Thyroid gland (tissue), 4 donors: ENCODE measurements around the gene MACROH2A1.

Experiments used
- CTCF ChIP-seq, 6 experiments: fragments of 200-600 bp in 3 of 6; fragments of 450-650 bp in 3 of 6; sonication (generic) in 3 of 6; IDR thresholded peaks; one replicate each; pipeline ENCODE4 v1.5.1; 2016 to 2019; ENCODE audit warnings: antibody characterized with exemption in 6 of 6, mild to moderate bottlenecking in 2 of 6, inconsistent platforms in 1 of 6, moderate library complexity in 1 of 6
- POLR2A ChIP-seq, 2 donors: fragments of 450-650 bp; IDR thresholded peaks; one replicate each; pipeline ENCODE4 v1.6.1; 2017; ENCODE audit warnings: antibody characterized with exemption in 2 of 2, mild to moderate bottlenecking in 2 of 2, moderate library complexity in 1 of 2

GRCh38 chr5:135342551-135342875 is 56.5 kb downstream of the MACROH2A1 start:
- TF ChIP-seq CTCF (IDR thresholded peaks at IDR 0.05) (no peak), POLR2A (IDR thresholded peaks at IDR 0.05) (no peak)
